Gastrocnemius medialis (tissue), 4 donors: Measurements from ENCODE around the gene FBXO38.

Experiments used
- CTCF ChIP-seq, 5 experiments: fragments of 450-650 bp in 3 of 5; fragments of 200-600 bp in 2 of 5; sonication (generic) in 2 of 5; IDR thresholded peaks in 4 of 5; conservative IDR thresholded peaks in 1 of 5; 1 replicate in 4 of 5; 2 replicates in 1 of 5; pipeline ENCODE4 v1.5.1; 2016 to 2019; ENCODE audit warnings: antibody characterized with exemption in 5 of 5, mild to moderate bottlenecking in 3 of 5, moderate library complexity in 3 of 5
- POLR2A ChIP-seq, 2 donors: fragments of 450-650 bp; IDR thresholded peaks; one replicate each; pipeline ENCODE4 v1.6.1; 2017; ENCODE audit warnings: antibody characterized with exemption in 2 of 2, mild to moderate bottlenecking in 2 of 2, moderate library complexity in 2 of 2

GRCh38 chr5:148376198-148376597 is 7.6 kb upstream of the FBXO38 start:
- TF ChIP-seq CTCF (IDR thresholded peaks at IDR 0.05 in 4 of 5, conservative IDR thresholded peaks at IDR 0.05 in 1 of 5) (no peak), POLR2A (IDR thresholded peaks at IDR 0.05) (no peak)
